Kidney epithelial cell (primary cell): ENCODE results near the gene PIAS4. TPM values are rescaled to one million over a fixed set of nuclear protein-coding genes. Genes with fewer than 3 reads are reported as not detected.

Experiments
- DNase-seq: peaks from one replicate; pipeline ENCODE4 v3.0.0-alpha.2; 2010; ENCODE audit warnings: low read depth
- H3K27me3 ChIP-seq: 2 replicates; pipeline ENCODE4 v1.6.0; 2011; ENCODE audit warnings: low read length; ENCODE audit not compliant: control insufficient read depth, insufficient read depth
- H3K36me3 ChIP-seq: 2 replicates; pipeline ENCODE4 v1.5.1; 2011; ENCODE audit warnings: low read length; ENCODE audit not compliant: control insufficient read depth, insufficient read depth
- H3K4me3 ChIP-seq: 2 replicates; pipeline ENCODE4 v1.5.1; 2011; ENCODE audit warnings: low read depth, mild to moderate bottlenecking, control low read depth, low read length
- CTCF ChIP-seq: IDR thresholded peaks from 2 replicates; pipeline ENCODE4 v1.5.1; 2011; ENCODE audit warnings: mild to moderate bottlenecking, moderate library complexity, low read length, control low read depth, inconsistent platforms; ENCODE audit not compliant: insufficient read depth, poor library complexity, severe bottlenecking
- total RNA-seq: library from RNA; depleted of rRNA; stranded (reverse); fragments of >200 nt; gene quantifications from 2 replicates; pipeline ENCODE4 v1.2.3, GENCODE V29; 2015

The PIAS4 gene
- total RNA-seq, 1 donor from 2014 or later, result 38.1 TPM

GRCh38 chr19:4014541-4015491, 7.3 kb downstream of the PIAS4 start:
- no peaks in the 10 kb centered on the region for H3K36me3 ChIP-seq
- DNase-seq, result no peak
- H3K27me3 ChIP-seq, result no peaks in the 10 kb centered on the region
- no peak overlapping the region for H3K4me3 ChIP-seq
- no peak for TF ChIP-seq CTCF

- TF ChIP-seq CTCF, result no peak
- DNase-seq, result no peak
- H3K27me3 ChIP-seq, result no peaks in the 10 kb centered on the region
- no peaks in the 10 kb centered on the region for H3K36me3 ChIP-seq
- no peak overlapping the region for H3K4me3 ChIP-seq
These were observed 8.3 kb downstream of the PIAS4 start for GRCh38 chr19:4015705-4016402.

- DNase-seq, result no peak
- no peak for TF ChIP-seq CTCF
- H3K36me3 ChIP-seq, result no peaks in the 10 kb centered on the region
- H3K4me3 ChIP-seq, result no peak overlapping the region
- no peaks in the 10 kb centered on the region for H3K27me3 ChIP-seq
These were observed 8.9 kb downstream of the PIAS4 start for GRCh38 chr19:4016486-4016885.

- H3K27me3 ChIP-seq, result no peaks in the 10 kb centered on the region
- TF ChIP-seq CTCF, result no peak
- H3K36me3 ChIP-seq, result no peaks in the 10 kb centered on the region
- no peak for DNase-seq
- H3K4me3 ChIP-seq, result no peak overlapping the region
These were observed 9.5 kb downstream of the PIAS4 start for GRCh38 chr19:4016903-4017638.

- no peak for DNase-seq
- Histone ChIP-seq H3K36me3 (no peaks in the 10 kb centered on the region), H3K4me3 (no peak overlapping the region), H3K27me3 (no peaks in the 10 kb centered on the region)
- no peak for TF ChIP-seq CTCF
These were observed 10.6 kb downstream of the PIAS4 start for GRCh38 chr19:4018140-4018613.
